Adipose tissue (tissue), 3 donors: ENCODE results near the gene HEPACAM2. TPM values are rescaled to one million over a fixed set of nuclear protein-coding genes. Genes with fewer than 3 reads are reported as not detected.

Source experiments
- H3K27ac ChIP-seq: one replicate; pipeline ENCODE4 v1.5.1; 2013; ENCODE audit warnings: low read depth, low read length
- WGBS, 3 donors: extraction: QIAGEN DNeasy Blood & Tissue Kit; methylation state at CpG; one replicate each; pipeline ENCODE4 v1.1.7; 2013; 5-methylcytosine and 5-hydroxymethylcytosine counted together
- polyA plus RNA-seq, 3 donors: library from polyadenylated mRNA; stranded (reverse); fragments of 200-250 nt; gene quantifications; one replicate each; pipeline ENCODE4 v1.2.3, GENCODE V29; 2013
- donor health status: healthy with polysubstance abuse.
- donor health status: Bipolar disorder and iron deficiency.
- donor health status: healthy.

Gene HEPACAM2
- polyA plus RNA-seq: 1 to 10 TPM in 1 of 3 donors, under 1 TPM in 1, not detected in 1; 0.48 to 2.6 TPM

GRCh38 chr7:93226310-93226709 lies at the start of gene HEPACAM2:
Gene HEPACAM2 (minus strand): TSS chr7:93226469.
- H3K27ac ChIP-seq: no peak within 1 kb of the TSS
- 44 to 79% (median 60%) methylated on average over 2 of the region's 2 CpGs for WGBS, 3 donors

GRCh38 chr7:93265220-93265619 lies 39.0 kb upstream of the HEPACAM2 start:
- 82 to 90% (median 86%) methylated on average over 4 of the region's 4 CpGs for WGBS, 3 donors
- no peak overlapping the region for H3K27ac ChIP-seq

GRCh38 chr7:93262535-93262934 lies 36.3 kb upstream of the HEPACAM2 start:
- WGBS, 3 donors: 95 to 100% (median 96%) methylated on average over 1 of the region's 1 CpG
- H3K27ac ChIP-seq: no peak overlapping the region

GRCh38 chr7:93258661-93259060 lies 32.4 kb upstream of the HEPACAM2 start:
- no peak overlapping the region for H3K27ac ChIP-seq

GRCh38 chr7:93249491-93250148 lies 23.4 kb upstream of the HEPACAM2 start:
- no peak overlapping the region for H3K27ac ChIP-seq
- WGBS, 3 donors: 65 to 80% (median 74%) methylated on average over 5 of the region's 5 CpGs

GRCh38 chr7:93245525-93246432 lies 19.5 kb upstream of the HEPACAM2 start:
- no peak overlapping the region for H3K27ac ChIP-seq
- WGBS, 3 donors: 26 to 53% (median 51%) methylated on average over 9 of the region's 9 CpGs

- 90 to 94% (median 93%) methylated on average over 3 of the region's 3 CpGs for WGBS, 3 donors
- H3K27ac ChIP-seq: no peak overlapping the region
Observed at GRCh38 chr7:93242106-93242505, 15.8 kb upstream of the HEPACAM2 start.

- 68 to 85% (median 83%) methylated on average over 4 of the region's 4 CpGs for WGBS, 3 donors
- H3K27ac ChIP-seq: no peak overlapping the region
Observed at GRCh38 chr7:93239824-93240223, 13.6 kb upstream of the HEPACAM2 start.

GRCh38 chr7:93238748-93239147 lies 12.5 kb upstream of the HEPACAM2 start:
- no peak overlapping the region for H3K27ac ChIP-seq
- WGBS, 3 donors: 86 to 95% (median 86%) methylated on average over 2 of the region's 2 CpGs

GRCh38 chr7:93238131-93238530 lies 11.9 kb upstream of the HEPACAM2 start:
- 79 to 94% (median 88%) methylated on average over 4 of the region's 4 CpGs for WGBS, 3 donors
- no peak overlapping the region for H3K27ac ChIP-seq

GRCh38 chr7:93235541-93235940 lies 9.3 kb upstream of the HEPACAM2 start:
- WGBS, 3 donors: 77 to 91% (median 84%) methylated on average over 2 of the region's 2 CpGs
- H3K27ac ChIP-seq: no peak overlapping the region

- no peak overlapping the region for H3K27ac ChIP-seq
- WGBS, 3 donors: 1% methylated on average over 8 of the region's 8 CpGs
Observed at GRCh38 chr7:93232673-93233018, 6.4 kb upstream of the HEPACAM2 start.

GRCh38 chr7:93231799-93232672 lies 5.8 kb upstream of the HEPACAM2 start, which contains the start of gene VPS50:
Gene VPS50 (plus strand): TSS chr7:93232366. CDS start chr7:93232468, 102 bp downstream.
- WGBS, 3 donors: 0 to 1% (median 0%) methylated on average over 40 of the region's 40 CpGs
- H3K27ac ChIP-seq: no peak within 1 kb of the TSS

GRCh38 chr7:93231259-93231658 lies 5.0 kb upstream of the HEPACAM2 start:
- 18 to 44% (median 35%) methylated on average over 5 of the region's 5 CpGs for WGBS, 3 donors
- H3K27ac ChIP-seq: no peak overlapping the region

GRCh38 chr7:93228302-93228701 lies 2.0 kb upstream of the HEPACAM2 start:
- no peak overlapping the region for H3K27ac ChIP-seq
- 0 to 2% (median 1%) methylated on average over 2 of the region's 2 CpGs for WGBS, 3 donors

GRCh38 chr7:93219868-93220267 lies 6.4 kb downstream of the HEPACAM2 start:
- 57 to 74% (median 67%) methylated on average over 1 of the region's 1 CpG for WGBS, 3 donors

GRCh38 chr7:93218997-93219827 lies 7.1 kb downstream of the HEPACAM2 start:
- WGBS, 3 donors: 69 to 74% (median 70%) methylated on average over 10 of the region's 10 CpGs

More at GRCh38 chr7:93219868-93220267, 6.4 kb downstream of the HEPACAM2 start:
- no peak overlapping the region for H3K27ac ChIP-seq

GRCh38 chr7:93212881-93213280 lies 13.4 kb downstream of the HEPACAM2 start:
- WGBS, 3 donors: 64 to 76% (median 67%) methylated on average over 1 of the region's 1 CpG
- no peak overlapping the region for H3K27ac ChIP-seq

More at GRCh38 chr7:93218997-93219827, 7.1 kb downstream of the HEPACAM2 start:
- H3K27ac ChIP-seq: no peak overlapping the region
